CD4-positive, alpha-beta T cell (primary cell): ENCODE measurements around the gene ACTN4. TPM values are rescaled to one million over a fixed set of nuclear protein-coding genes. Genes with fewer than 3 reads are reported as not detected.

Source experiments
- ATAC-seq: fragments of 200-7000 bp; cut with Tn5 transposase; one replicate; pipeline ENCODE4 v1.10.0; 2022; ENCODE audit warnings: mild to moderate bottlenecking; ENCODE audit not compliant: poor library complexity
- CTCF ChIA-PET: fragments of 350-600 bp; sonication (Branson Sonifier 250); formaldehyde crosslinking; loops from one replicate; lab custom pipeline; 2021; ENCODE audit warnings: antibody characterized with exemption, inconsistent platforms; lab: Charles Lee
- POLR2A ChIA-PET: fragments of 350-600 bp; sonication (Branson Sonifier 250); formaldehyde crosslinking; loops from one replicate; lab custom pipeline; 2021; ENCODE audit warnings: antibody characterized with exemption, inconsistent platforms; lab: Charles Lee
- DNase-seq, 14 experiments: peaks; one replicate each; pipeline ENCODE4 v3.0.0-alpha.2; 2013 to 2020; ENCODE audit warnings: mixed read lengths in 2 of 14
- H3K27ac ChIP-seq, 2 donors: one replicate each; pipeline versions ENCODE4 v1.5.1 to v1.7.0; 2013; ENCODE audit warnings: low read length in 2 of 2, low read depth in 1 of 2, mild to moderate bottlenecking in 1 of 2
- H3K27me3 ChIP-seq, 2 experiments: 1 replicate in 1 of 2; 2 replicates in 1 of 2; pipeline versions ENCODE4 v1.6.1 to v1.7.0; 2013; ENCODE audit warnings: low read length in 2 of 2, control low read depth in 1 of 2, mild to moderate bottlenecking in 1 of 2, moderate library complexity in 1 of 2; ENCODE audit not compliant: insufficient read depth in 2 of 2, control insufficient read depth in 1 of 2
- H3K36me3 ChIP-seq: one replicate; pipeline ENCODE4 v1.6.1; 2013; ENCODE audit warnings: low read length, control low read depth; ENCODE audit not compliant: insufficient read depth
- H3K4me1 ChIP-seq: one replicate; pipeline ENCODE4 v1.6.1; 2013; ENCODE audit warnings: low read length, control low read depth; ENCODE audit not compliant: insufficient read depth
- H3K4me3 ChIP-seq: one replicate; pipeline ENCODE4 v1.5.1; 2013; ENCODE audit warnings: mild to moderate bottlenecking, low read length, moderate library complexity
- H3K9me3 ChIP-seq, 2 experiments: 1 replicate in 1 of 2; 2 replicates in 1 of 2; pipeline versions ENCODE4 v1.6.1 to v1.7.0; 2013; ENCODE audit warnings: low read length in 2 of 2, mild to moderate bottlenecking in 2 of 2, control low read depth in 1 of 2, moderate library complexity in 1 of 2; ENCODE audit not compliant: control insufficient read depth in 1 of 2, insufficient read depth in 1 of 2
- H3K27ac Mint-ChIP-seq: one replicate; pipeline ENCODE4 v1.8.0; 2020; ENCODE audit warnings: mixed read lengths
- H3K27me3 Mint-ChIP-seq: one replicate; pipeline ENCODE4 v1.8.0; 2021; ENCODE audit warnings: mixed read lengths
- H3K36me3 Mint-ChIP-seq: one replicate; pipeline ENCODE4 v1.8.0; 2021; ENCODE audit warnings: low read depth, mixed read lengths
- H3K4me1 Mint-ChIP-seq: one replicate; pipeline ENCODE4 v1.8.0; 2021; ENCODE audit warnings: low read depth, mixed read lengths
- H3K4me3 Mint-ChIP-seq: one replicate; pipeline ENCODE4 v1.8.0; 2020; ENCODE audit warnings: mild to moderate bottlenecking, mixed read lengths
- H3K9me3 Mint-ChIP-seq: one replicate; pipeline ENCODE4 v1.8.0; 2020; ENCODE audit warnings: mixed read lengths
- CTCF ChIP-seq: fragments of 200-600 bp; IDR thresholded peaks from one replicate; pipeline ENCODE4 v1.8.0; 2022; ENCODE audit warnings: antibody characterized with exemption, mild to moderate bottlenecking
- intact Hi-C, 2 experiments: fragments of 100-400 bp; cut with DNase I in 1 of 2; cut with micrococcal nuclease in 1 of 2; formaldehyde crosslinking; loops; one replicate each; pipeline versions ENCODE4 v1.15.1 to v1.9.0; 2023 to 2025; cut with DNase I, micrococcal nuclease
- total RNA-seq, 174 experiments: library from RNA in 2 of 174; stranded (reverse) in 2 of 174; gene quantifications; one replicate each; pipeline ENCODE4 v1.2.3 and lab custom pipeline; 2021 to 2026

Gene ACTN4
- total RNA-seq, 2 experiments from 2014 or later: 70.3 to 84.0 TPM

- Mint-ChIP-seq H3K27me3 (no peaks in the 10 kb centered on the region), H3K36me3 (peaks cover 35% of the 10 kb centered on the region), H3K4me1 (no peaks in the 10 kb centered on the region), H3K9me3 (no peaks in the 10 kb centered on the region), H3K4me3 (no peak overlapping the region), H3K27ac (no peak overlapping the region)
- DNase-seq (no peak), ATAC-seq (no peak)
- no peaks in the 10 kb centered on the region for H3K9me3 ChIP-seq
- intact Hi-C loops: no loop called here
- TF ChIP-seq CTCF: no peak
- CTCF ChIA-PET: no interaction called here
- no peak overlapping the region for H3K4me3 ChIP-seq
- POLR2A ChIA-PET: no interaction called here
- no peak overlapping the region for H3K27ac ChIP-seq
- H3K27me3 ChIP-seq: no peaks in the 10 kb centered on the region
- H3K36me3 ChIP-seq: peaks cover 75% of the 10 kb centered on the region
- H3K4me1 ChIP-seq: no peaks in the 10 kb centered on the region
Observed at GRCh38 chr19:38713865-38714264, 66.4 kb downstream of the ACTN4 start.

GRCh38 chr19:38714354-38714778, 66.9 kb downstream of the ACTN4 start:
- Histone ChIP-seq H3K9me3 (no peaks in the 10 kb centered on the region), H3K27me3 (no peaks in the 10 kb centered on the region), H3K27ac (no peak overlapping the region), H3K4me1 (no peaks in the 10 kb centered on the region), H3K4me3 (no peak overlapping the region), H3K36me3 (peaks cover 71% of the 10 kb centered on the region)
- H3K27me3 Mint-ChIP-seq: no peaks in the 10 kb centered on the region
- H3K4me1 Mint-ChIP-seq: no peaks in the 10 kb centered on the region
- H3K4me3 Mint-ChIP-seq: no peak overlapping the region
- CTCF ChIA-PET: no interaction called here
- ATAC-seq: no peak
- POLR2A ChIA-PET: no interaction called here
- H3K27ac Mint-ChIP-seq: no peak overlapping the region
- H3K36me3 Mint-ChIP-seq: peaks cover 36% of the 10 kb centered on the region
- no peak for DNase-seq
- no peak for TF ChIP-seq CTCF
- intact Hi-C loops: no loop called here
- H3K9me3 Mint-ChIP-seq: no peaks in the 10 kb centered on the region

- H3K27ac ChIP-seq: no peak overlapping the region
- POLR2A ChIA-PET: no interaction called here
- ATAC-seq (no peak), DNase-seq (no peak)
- peaks cover 62% of the 10 kb centered on the region for H3K36me3 ChIP-seq
- H3K9me3 ChIP-seq: no peaks in the 10 kb centered on the region
- H3K4me1 Mint-ChIP-seq: no peaks in the 10 kb centered on the region
- no peaks in the 10 kb centered on the region for H3K27me3 ChIP-seq
- no peak for TF ChIP-seq CTCF
- H3K4me3 Mint-ChIP-seq: no peak overlapping the region
- intact Hi-C loops: loop anchor here in 1 of 2 experiments (5.0 kb wide), 1 partner anchor 38 kb away; no protein-coding TSS in a partner anchor
- H3K9me3 Mint-ChIP-seq: no peaks in the 10 kb centered on the region
- no peaks in the 10 kb centered on the region for H3K27me3 Mint-ChIP-seq
- H3K36me3 Mint-ChIP-seq: peaks cover 33% of the 10 kb centered on the region
- CTCF ChIA-PET: interaction anchor here (1.6 kb wide), 1 partner anchor 79 kb away, joined by 4 read pairs; no protein-coding TSS in a partner anchor
- H3K27ac Mint-ChIP-seq: no peak overlapping the region
- no peaks in the 10 kb centered on the region for H3K4me1 ChIP-seq
- no peak overlapping the region for H3K4me3 ChIP-seq
Observed at GRCh38 chr19:38715555-38715954, 68.1 kb downstream of the ACTN4 start.
